K562 (cell line): ENCODE results near the gene AAK1. TPM values are rescaled to one million over a fixed set of nuclear protein-coding genes. Genes with fewer than 3 reads are reported as not detected.

ENCODE experiments used
- ATAC-seq: fragments of 200-7000 bp; cut with Tn5 transposase; 3 replicates; pipeline ENCODE4 v1.9.1; 2020; ENCODE audit warnings: moderate library complexity
- BruUV-seq: library from RNA; stranded (reverse); fragments of 400-500 nt; replicated peaks from 2 replicates; lab custom pipeline; 2021; lab: Mats Ljungman, UMichigan
- CTCF ChIA-PET: fragments of 300-600 bp; formaldehyde crosslinking; extraction: SDS; loops from one replicate; lab custom pipeline; 2021; ENCODE audit warnings: low intra/inter-chr PET ratio; lab: Yijun Ruan, JAX
- POLR2A ChIA-PET: fragments of 300-600, 350-650 bp; sonication (Branson Sonifier 250); formaldehyde crosslinking; extraction: SDS; loops from one replicate; lab custom pipeline; 2021; ENCODE audit warnings: antibody characterized with exemption, inconsistent platforms; lab: Yijun Ruan, JAX
- DNase-seq, 4 experiments: peaks; one replicate each; pipeline versions ENCODE4 v3.0.0 to v3.0.0-alpha.2; 2011 to 2018; ENCODE audit warnings: low spot score in 3 of 4, mixed read lengths in 3 of 4; ENCODE audit errors: extremely low read depth in 1 of 4
- FAIRE-seq: peaks from 2 replicates; lab custom pipeline; 2011; peaks lifted over from hg19 to GRCh38; lab: Jason Lieb, UNC
- H2AFZ ChIP-seq: 2 replicates; pipeline ENCODE4 v1.6.0; 2011; ENCODE audit warnings: low read depth, low read length, control low read depth, inconsistent platforms
- H3K27ac ChIP-seq: fragments of 200-600 bp; 3 replicates; pipeline ENCODE4 v1.8.0; 2011; ENCODE audit warnings: low read depth, mild to moderate bottlenecking, control low read depth, inconsistent platforms, low read length, moderate library complexity, mixed read lengths; ENCODE audit errors: extremely low read depth
- H3K27me3 ChIP-seq, 2 experiments: fragments of 300-600 bp in 1 of 2; 2 replicates in 1 of 2; 3 replicates in 1 of 2; pipeline versions ENCODE4 v1.6.0 to v1.8.0; 2011; ENCODE audit warnings: inconsistent platforms in 2 of 2, low read length in 2 of 2, mild to moderate bottlenecking in 1 of 2, mixed read lengths in 1 of 2, moderate library complexity in 1 of 2; ENCODE audit not compliant: control insufficient read depth in 2 of 2, insufficient read depth in 2 of 2
- H3K36me3 ChIP-seq: fragments of 300-600 bp; 3 replicates; pipeline ENCODE4 v1.8.0; 2011; ENCODE audit warnings: mild to moderate bottlenecking, low read length, inconsistent platforms; ENCODE audit not compliant: control insufficient read depth, insufficient read depth
- H3K4me1 ChIP-seq, 2 experiments: fragments of 200-600 bp in 1 of 2; replicated peaks in 1 of 2; 2 replicates in 1 of 2; 3 replicates in 1 of 2; pipeline versions ENCODE4 v1.5.1 to v1.8.0; 2011; ENCODE audit warnings: inconsistent platforms in 2 of 2, low read length in 2 of 2, mild to moderate bottlenecking in 1 of 2, mixed read lengths in 1 of 2, moderate library complexity in 1 of 2; ENCODE audit not compliant: control insufficient read depth in 2 of 2, insufficient read depth in 2 of 2
- H3K4me2 ChIP-seq: 2 replicates; pipeline ENCODE4 v1.6.1; 2011; ENCODE audit warnings: low read length, control low read depth, inconsistent platforms, mixed read lengths; ENCODE audit not compliant: insufficient read depth
- H3K4me3 ChIP-seq: fragments of 200-600 bp; sonication (generic), shearing (Covaris generic); 2 replicates; pipeline ENCODE4 v1.5.1; 2016; ENCODE audit warnings: control low read depth, inconsistent platforms
- H3K79me2 ChIP-seq: fragments of 200-600 bp; 3 replicates; pipeline ENCODE4 v1.8.0; 2011; ENCODE audit warnings: low read length, inconsistent platforms; ENCODE audit not compliant: control insufficient read depth, insufficient read depth
- H3K9ac ChIP-seq, 2 experiments: 2 replicates each; pipeline versions ENCODE4 v1.6.0 to v1.6.1; 2011; ENCODE audit warnings: low read depth in 2 of 2, low read length in 2 of 2, control low read depth in 1 of 2, inconsistent platforms in 1 of 2, mild to moderate bottlenecking in 1 of 2, mixed read lengths in 1 of 2; ENCODE audit not compliant: insufficient read depth in 1 of 2
- H3K9me1 ChIP-seq: one replicate; pipeline ENCODE4 v1.6.0; 2011; ENCODE audit warnings: inconsistent platforms, mild to moderate bottlenecking, low read length, moderate library complexity; ENCODE audit not compliant: control insufficient read depth, insufficient read depth
- H3K9me3 ChIP-seq: replicated peaks from 2 replicates; pipeline ENCODE4 v1.5.1; 2011; ENCODE audit warnings: low read depth, low read length, inconsistent platforms; ENCODE audit not compliant: control insufficient read depth, insufficient read depth
- H4K20me1 ChIP-seq: replicated peaks from 2 replicates; pipeline ENCODE4 v1.6.1; 2011; ENCODE audit warnings: low read length, inconsistent platforms, mixed read lengths; ENCODE audit not compliant: control insufficient read depth, insufficient read depth
- HNRNPK ChIP-seq: fragments of 200-400 bp; formaldehyde crosslinking; IDR thresholded peaks from one replicate; pipeline ENCODE4 v1.6.1; 2018; ENCODE audit warnings: mild to moderate bottlenecking, low read depth, low read length; ENCODE audit not compliant: poor library complexity, severe bottlenecking
- KLF1 ChIP-seq: fragments of 450-650 bp; IDR thresholded peaks from 2 replicates; pipeline ENCODE4 v1.6.1; 2016; ENCODE audit warnings: missing genetic modification characterization, missing compliant biosample characterization
- MTF1 ChIP-seq: fragments of 250-450 bp; sonication (Bioruptor Pico); IDR thresholded peaks from 2 replicates; pipeline ENCODE4 v1.9.0; 2021; ENCODE audit warnings: moderate library complexity, mild to moderate bottlenecking, inconsistent platforms, borderline replicate concordance
- SAFB ChIP-seq: fragments of 200-400 bp; formaldehyde crosslinking; IDR thresholded peaks from 2 replicates; pipeline ENCODE4 v1.6.1; 2017; ENCODE audit warnings: low read depth, low read length, borderline replicate concordance
- SMC3 ChIP-seq: conservative IDR thresholded peaks from 2 replicates; pipeline ENCODE4 v1.6.1; 2011; ENCODE audit warnings: low read depth, low read length, improper control_type of control experiment; ENCODE audit not compliant: insufficient read depth
- WGBS: fragments of 100-300 bp; shearing (Covaris generic); methylation state at CpG from one replicate; pipeline ENCODE4 v1.1.6; 2016; ENCODE audit warnings: low coverage, mixed read lengths; ENCODE audit not compliant: insufficient coverage; ENCODE audit errors: missing lambda C conversion rate; 5-methylcytosine and 5-hydroxymethylcytosine counted together
- in situ Hi-C: fragments of 300-500 bp; cut with MboI; formaldehyde crosslinking; loops from 4 replicates; pipeline ENCODE4 v1.15.0; 2018; ENCODE audit warnings: inconsistent platforms, mixed read lengths
- intact Hi-C: fragments of 100-400 bp; cut with micrococcal nuclease; formaldehyde crosslinking; loops from 2 replicates; pipeline ENCODE4 v1.14.2; 2022
- polyA plus RNA-seq, 8 experiments: library from polyadenylated mRNA; depleted of rRNA in 4 of 8; stranded (reverse) in 5 of 8; unstranded in 3 of 8; fragments of >200 nt; fragmentation: Nextera tagmentation in 2 of 8; fragmentation: Illumina TruSeq in 1 of 8; extraction: Ambion mirVana in 2 of 8; extraction: Trizol in 1 of 8; gene quantifications; 2 replicates each; pipeline versions ENCODE4 v1.2.1 to v1.2.3, GENCODE V29; 2011 to 2014; ENCODE audit warnings: inconsistent platforms in 1 of 8, missing spikeins in 1 of 8
- total RNA-seq, 7 experiments: library from RNA; depleted of rRNA in 6 of 7; stranded (reverse); fragments of >200 nt in 6 of 7; fragmentation: Illumina TruSeq in 2 of 7; extraction: Trizol in 2 of 7; gene quantifications; 2 replicates each; pipeline versions ENCODE4 v1.2.1 to v1.2.3, GENCODE V29; 2011 to 2021; ENCODE audit warnings: low replicate concordance in 1 of 7
- TF ChIP-seq, protein P1 (sequence below): sonication (generic); IDR thresholded peaks from 2 replicates; pipeline ENCODE4 v1.6.1; 2016
- TF ChIP-seq, protein P2 (sequence below): fragments of 450-650 bp; IDR thresholded peaks from 2 replicates; pipeline ENCODE4 v1.6.1; 2016; ENCODE audit warnings: antibody characterized with exemption

AAK1 gene
- total and polyA plus RNA-seq, 9 of the 15 experiments (the other 6 are each of a cell fraction or from before 2014, with no cell fraction given), result 0.89 to 17.1 (median 6.0) TPM

DNA sequence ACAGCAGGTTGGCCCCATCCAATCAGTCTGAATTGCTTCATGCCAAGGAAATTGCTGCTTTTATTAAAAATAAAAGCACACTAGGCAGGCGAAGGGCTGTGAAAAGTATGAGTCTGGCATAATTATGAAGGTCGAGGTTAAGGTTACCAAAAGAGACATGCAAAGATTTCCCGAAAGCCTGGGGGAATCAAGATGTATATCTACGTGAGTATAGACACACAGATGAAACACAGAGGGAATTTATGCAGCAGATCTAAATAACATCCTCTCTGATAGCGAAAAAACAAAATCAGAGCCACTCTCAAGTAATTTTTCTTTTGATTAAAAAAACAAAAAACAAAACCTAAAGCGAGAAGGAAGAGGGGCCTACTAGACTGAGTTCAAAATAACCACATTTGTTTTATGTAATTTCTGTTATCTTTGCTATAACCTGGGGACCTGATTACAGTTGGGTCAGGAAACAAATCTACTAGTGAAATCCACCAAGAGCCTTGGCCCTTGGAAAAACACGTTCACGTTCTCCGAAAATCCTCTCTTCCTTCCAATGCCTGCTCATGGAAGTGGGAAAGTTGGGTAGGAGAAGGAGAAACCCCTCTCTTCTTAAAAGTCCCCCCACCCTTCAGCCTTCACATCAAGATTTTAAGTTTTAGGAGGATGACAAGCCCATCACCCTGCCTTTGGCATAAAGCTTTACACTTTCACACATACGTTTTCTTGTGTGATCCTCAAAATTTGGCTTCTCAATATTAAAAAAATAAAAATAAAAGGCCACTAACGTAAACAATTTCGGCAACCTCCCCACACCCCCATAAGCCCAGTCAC lies 1.4 kb downstream of the AAK1 start (continued):
- TF ChIP-seq MTF1 (CRISPR knock-in tag) (no peak), KLF1 (tag) (no peak)

DNA sequence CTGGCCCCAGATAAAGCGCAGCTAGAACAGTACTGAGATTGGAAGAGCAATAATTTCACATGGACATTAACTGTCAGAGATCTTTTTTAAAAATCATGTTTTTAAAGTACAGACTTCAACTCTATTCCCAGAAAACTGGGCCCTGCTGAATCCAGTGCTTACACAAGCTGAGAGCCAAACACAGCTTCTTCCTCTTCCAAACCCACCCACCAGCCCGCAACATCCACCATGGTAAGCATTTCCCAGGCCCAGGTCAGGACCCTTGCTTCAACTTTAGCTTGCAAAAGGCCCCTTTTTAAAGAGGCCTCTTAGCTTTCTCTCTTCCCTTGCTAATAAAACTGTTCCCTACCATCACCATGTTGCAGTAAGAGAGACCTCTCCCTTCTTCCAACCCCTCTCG lies 2.1 kb downstream of the AAK1 start:
- Histone ChIP-seq H3K27ac (no peak overlapping the region), H2AFZ (no peak overlapping the region), H3K9ac (peak overlapping the region; percentile 32 to 93; a peak in 2 of 4 replicates), H3K4me2 (peak overlapping the region; percentile 76; the same call in 1 of the 2 replicates), H3K9me3 (no peaks in the 10 kb centered on the region), H3K9me1 (no peaks in the 10 kb centered on the region), H3K27me3 (no peaks in the 10 kb centered on the region), H3K4me1 (peaks cover 15 to 34% of the 10 kb centered on the region in 2 experiments; a peak in 4 of 5 replicates), H4K20me1 (peaks cover 6% of the 10 kb centered on the region; the same call in 1 of the 2 replicates), H3K79me2 (peaks cover 43% of the 10 kb centered on the region), H3K4me3 (peak overlapping the region; percentile 79; the same call in 1 of the 2 replicates), H3K36me3 (no peaks in the 10 kb centered on the region)
- 79% methylated on average over 3 of the region's 3 CpGs for WGBS
- TF ChIP-seq SAFB (no peak), HNRNPK (no peak), SMC3 (no peak)
- TF ChIP-seq, protein P1, sequence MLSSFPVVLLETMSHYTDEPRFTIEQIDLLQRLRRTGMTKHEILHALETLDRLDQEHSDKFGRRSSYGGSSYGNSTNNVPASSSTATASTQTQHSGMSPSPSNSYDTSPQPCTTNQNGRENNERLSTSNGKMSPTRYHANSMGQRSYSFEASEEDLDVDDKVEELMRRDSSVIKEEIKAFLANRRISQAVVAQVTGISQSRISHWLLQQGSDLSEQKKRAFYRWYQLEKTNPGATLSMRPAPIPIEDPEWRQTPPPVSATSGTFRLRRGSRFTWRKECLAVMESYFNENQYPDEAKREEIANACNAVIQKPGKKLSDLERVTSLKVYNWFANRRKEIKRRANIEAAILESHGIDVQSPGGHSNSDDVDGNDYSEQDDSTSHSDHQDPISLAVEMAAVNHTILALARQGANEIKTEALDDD, result no peak
- TF ChIP-seq, protein P2, sequence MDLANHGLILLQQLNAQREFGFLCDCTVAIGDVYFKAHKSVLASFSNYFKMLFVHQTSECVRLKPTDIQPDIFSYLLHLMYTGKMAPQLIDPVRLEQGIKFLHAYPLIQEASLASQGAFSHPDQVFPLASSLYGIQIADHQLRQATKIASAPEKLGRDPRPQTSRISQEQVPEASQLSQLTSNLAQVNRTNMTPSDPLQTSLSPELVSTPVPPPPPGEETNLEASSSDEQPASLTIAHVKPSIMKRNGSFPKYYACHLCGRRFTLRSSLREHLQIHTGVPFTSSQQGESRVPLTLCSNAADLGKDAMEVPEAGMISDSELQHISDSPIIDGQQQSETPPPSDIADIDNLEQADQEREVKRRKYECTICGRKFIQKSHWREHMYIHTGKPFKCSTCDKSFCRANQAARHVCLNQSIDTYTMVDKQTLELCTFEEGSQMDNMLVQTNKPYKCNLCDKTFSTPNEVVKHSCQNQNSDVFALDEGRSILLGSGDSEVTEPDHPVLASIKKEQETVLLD, result no peak
- intact Hi-C loops (loop anchor here (5.0 to 10.0 kb wide), 4 partner anchors 39 to 273 kb away; partner anchors contain the start of gene MXD1), in situ Hi-C loops (no loop called here)
- no TSS peak for BruUV-seq
- ATAC-seq (no peak), FAIRE-seq (no peak), DNase-seq (no peak)
- CTCF ChIA-PET, result no interaction called here
- POLR2A ChIA-PET, result interaction anchor here (1.1 to 7.7 kb wide), 4 partner anchors 16 to 52 kb away, joined by 3 to 70 read pairs (median 4); no protein-coding TSS in a partner anchor
